NCI-H1092 treated with DMSO at 0.1 percent for 48 hours (cell line): ENCODE results near the gene ITPR1.
"Not testable (repeated sequence)": the region's sequence is repeated elsewhere in the genome, so short reads cannot be mapped to it uniquely, and the experiment has no call there.

Experiments used
- DNase-seq: peaks from one replicate; lab custom pipeline; 2025; lab: John Stamatoyannopoulos, UW

Gene ITPR1

DNA sequence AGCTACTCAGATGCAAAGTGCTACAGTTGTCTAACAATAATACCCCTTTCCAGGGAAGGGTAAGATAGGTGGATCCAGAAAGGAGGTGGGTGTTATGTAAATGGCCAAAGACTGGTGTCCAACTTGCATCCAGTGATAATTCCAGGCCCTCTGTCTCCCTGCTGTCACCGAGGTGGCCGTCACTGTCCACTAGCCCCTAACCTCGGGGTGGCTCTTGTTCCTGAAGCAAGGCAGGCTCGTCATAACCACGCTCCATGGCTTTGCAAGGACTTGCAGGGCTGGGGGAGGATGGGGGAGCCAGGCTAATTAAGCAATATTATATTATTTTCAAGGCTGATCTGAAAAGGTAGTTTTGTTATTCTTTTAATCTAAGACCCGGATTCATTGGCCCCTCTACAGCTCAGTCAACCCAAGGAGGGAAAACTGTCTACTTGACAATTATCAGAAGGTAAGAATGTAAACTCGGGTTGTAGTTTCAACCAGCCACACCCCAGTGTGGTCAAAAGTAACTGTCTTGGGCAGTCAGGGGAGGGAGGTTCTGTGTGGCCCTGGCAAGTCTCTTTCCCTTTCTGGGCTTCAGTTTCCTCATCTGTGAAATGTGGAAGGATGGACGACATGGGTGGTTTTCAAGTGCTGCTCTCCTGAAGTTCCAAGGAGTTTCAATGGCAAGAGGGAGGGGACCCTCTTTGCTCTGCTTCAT lies 266.0 kb downstream of the ITPR1 start:
- no peak for DNase-seq

DNA sequence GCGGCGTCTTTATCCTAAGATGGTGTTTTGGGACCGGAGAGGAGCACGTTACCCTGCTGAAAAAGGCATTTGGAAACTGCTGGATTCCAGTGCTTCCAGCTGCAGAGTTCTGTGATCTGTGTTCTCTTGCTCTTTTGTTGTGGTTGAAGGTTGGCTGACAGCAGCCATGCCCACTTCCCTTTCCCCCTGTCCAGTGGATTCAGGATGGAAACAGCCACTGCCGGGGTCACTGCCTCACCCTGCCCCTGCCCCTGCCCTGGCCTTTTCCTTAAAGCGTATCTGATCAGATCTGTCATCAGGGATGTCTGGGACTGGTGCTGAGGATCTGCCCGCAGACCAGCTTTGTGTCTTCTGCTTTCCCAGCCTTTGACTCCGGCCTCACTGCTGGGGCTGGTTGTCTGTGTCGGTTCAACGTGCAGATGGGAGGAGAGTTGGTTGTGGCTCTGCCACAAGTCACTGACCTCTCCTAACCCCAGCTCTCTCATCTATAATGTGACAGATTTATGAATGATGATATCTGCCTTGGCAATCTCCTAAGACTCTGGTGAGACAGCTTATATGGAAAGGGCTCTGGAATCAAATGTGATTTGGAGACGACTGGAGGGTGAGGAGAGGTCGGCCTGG lies 266.7 kb downstream of the ITPR1 start:
- no peak for DNase-seq

DNA sequence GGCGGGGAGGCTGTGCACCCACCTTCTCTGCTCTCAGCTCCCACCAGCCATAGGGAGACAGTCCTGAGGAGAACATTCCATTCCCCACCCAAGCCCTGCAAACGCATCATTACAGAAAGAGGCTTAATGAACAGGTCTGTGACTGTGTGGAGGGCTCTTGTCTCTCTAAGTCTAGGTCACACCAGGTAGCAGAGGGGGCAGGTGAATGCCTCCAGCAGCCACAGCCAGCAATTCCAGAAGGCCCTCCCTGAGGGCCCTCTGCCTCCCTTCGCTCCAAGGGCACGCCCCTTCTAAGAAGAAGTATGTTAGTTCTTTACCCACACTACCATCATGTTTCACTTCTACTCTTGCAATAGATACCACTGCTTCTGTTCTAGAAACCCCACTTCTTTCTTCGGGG lies 268.6 kb downstream of the ITPR1 start:
- DNase-seq = no peak

DNA sequence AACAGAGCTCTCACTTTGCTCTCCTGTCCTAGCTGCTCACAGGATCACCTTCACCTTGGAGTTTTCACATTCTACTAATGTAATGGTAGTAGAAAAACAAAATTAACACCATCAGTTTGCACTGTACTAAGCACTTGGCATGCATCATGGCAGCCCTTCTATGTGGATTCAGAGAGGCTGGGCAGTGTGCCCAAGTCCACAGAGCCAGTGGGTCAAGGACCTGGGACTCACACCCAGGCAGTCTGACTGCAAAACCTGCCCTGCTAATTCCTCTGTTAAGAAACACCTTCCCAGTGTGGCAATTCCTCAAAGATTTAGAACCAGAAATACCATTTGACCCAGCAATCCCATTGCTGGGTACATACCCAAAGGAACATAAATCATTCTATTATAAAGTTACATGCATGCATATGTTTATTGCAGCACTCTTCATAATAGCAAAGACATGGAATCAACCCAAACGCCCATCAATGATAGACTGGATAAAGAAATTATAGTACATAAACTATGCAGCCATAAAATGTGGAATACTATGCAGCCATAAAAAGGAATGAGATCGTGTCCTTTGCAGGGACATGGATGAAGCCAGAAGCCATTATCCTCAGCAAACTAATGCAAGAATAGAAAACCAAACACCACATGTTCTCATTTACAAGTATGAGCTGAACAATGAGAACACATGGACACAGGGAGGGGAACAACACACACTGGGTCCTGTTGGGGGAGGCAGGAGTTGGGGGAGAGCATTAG lies 269.5 kb downstream of the ITPR1 start:
- DNase-seq = not testable (repeated sequence)

DNA sequence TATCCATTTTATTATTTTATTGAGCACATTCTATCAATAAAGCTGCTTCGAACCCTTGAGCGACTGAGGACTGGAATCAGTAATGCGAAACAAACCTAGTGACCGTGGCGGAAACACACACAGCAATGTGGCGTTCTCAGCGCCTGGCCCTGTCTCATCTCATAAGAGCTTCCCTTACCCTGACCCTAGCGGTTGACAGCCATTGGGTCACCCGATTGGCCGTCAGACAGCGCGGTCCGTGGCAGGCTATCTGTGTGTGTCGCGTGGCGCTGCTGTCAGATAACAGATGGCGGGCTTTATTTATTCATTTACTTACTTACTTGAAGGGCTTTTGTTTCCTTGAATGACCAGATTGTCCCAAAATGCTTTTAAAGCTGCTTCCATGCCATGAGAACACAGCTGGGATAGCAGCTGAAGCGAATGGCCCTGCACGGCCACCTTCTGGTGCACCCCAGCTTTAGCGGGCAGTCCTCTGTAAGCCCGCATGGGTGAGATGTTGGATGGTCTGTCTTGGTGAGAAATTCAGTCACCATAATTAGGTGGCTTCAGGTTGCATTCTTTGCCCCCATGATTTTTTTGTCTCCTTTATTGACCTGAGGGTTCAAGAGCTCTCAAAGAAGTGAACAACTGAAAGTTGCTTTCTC lies 270.6 kb downstream of the ITPR1 start:
- DNase-seq = no peak

DNA sequence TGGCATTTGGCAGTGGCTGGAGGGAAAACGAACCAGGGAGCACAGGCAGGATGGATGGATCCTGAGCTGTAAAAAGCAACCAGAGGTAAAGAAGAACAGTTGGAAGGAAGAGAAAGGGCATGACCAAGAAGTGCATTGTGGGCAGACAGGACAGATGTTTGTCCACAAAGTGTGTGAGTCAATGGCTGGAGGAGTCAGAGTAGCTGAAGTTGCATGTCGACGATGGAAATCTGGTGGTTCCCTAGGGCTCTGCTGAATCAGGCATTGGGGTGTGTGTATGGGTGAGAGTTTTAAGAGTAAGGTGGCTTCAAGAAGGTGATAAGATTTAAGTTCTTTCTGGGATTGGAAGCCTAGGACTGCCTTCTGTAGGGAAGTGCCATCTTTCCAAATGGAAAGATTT lies 272.1 kb downstream of the ITPR1 start:
- no peak for DNase-seq

DNA sequence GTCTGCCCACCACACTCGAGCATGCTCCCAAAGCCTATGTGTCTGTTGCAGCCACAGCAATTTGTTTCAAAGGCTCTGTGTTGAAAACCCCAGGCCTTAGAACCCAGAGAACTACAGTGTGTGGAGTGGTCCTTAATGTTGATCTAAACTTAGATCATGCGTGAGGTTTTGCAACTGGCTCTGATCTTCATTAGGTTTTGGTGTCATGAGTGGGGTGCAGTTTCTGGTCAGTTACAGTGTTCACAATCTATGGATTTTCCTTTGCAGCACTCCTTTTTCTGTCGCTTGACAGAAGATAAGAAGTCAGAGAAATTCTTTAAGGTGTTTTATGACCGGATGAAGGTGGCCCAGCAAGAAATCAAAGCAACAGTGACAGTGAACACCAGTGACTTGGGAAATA lies 273.1 kb downstream of the ITPR1 start:
- DNase-seq = no peak

DNA sequence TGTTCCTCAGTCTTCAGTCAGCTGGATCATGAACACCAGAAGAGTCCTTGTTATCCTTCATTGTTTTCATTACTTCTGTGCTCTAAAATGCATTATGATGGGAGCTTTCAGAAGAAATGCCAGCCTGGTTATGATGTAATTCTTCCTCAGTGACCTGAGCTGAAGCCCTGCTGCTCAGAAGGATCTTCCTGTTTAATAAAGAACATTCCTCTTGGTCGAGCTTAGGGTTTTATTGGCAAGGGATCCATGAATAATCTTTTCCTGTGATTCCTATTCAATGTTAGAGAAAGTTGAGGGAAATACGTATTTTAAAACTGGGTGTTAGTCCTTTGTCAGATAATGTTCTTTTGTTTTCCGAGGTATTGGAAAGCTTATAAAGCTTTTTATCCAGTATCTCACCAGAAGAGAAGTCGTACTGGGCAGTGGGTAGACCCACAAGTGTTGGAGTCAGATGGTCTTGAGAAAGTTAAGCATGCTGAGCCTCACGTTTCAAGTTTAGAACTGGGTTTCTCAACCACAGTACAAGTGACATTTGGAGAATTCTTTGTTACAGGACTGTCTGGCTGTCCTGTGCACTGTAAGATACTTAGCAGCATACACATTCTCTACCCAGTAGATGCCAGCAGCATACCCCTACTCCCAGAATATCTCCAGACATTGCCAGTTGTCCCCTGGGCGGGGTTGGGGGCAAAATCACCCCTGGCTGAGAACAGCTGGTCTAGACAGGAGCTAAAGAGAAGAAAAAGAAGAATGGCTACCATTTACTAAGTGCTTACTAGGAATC lies 273.8 kb downstream of the ITPR1 start:
- DNase-seq = no peak

DNA sequence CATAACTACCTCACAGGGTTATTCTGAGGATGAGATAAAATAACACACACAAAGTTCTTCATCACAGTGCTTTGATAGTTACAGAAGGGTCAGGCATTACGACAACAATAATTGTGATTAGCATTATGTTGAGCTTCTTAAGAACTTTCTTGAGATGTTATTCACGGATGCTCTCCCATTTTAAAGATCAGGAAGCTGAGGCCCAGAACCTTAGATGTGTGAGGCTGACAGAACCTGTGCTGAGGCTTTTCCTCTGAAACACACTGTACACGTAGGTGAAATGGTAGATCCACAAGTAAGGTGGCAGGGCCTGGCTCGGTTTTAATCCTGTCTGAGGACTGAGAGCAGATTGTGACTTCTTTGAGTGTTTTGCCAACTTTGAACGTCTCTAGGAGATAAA lies 274.9 kb downstream of the ITPR1 start:
- DNase-seq = no peak

DNA sequence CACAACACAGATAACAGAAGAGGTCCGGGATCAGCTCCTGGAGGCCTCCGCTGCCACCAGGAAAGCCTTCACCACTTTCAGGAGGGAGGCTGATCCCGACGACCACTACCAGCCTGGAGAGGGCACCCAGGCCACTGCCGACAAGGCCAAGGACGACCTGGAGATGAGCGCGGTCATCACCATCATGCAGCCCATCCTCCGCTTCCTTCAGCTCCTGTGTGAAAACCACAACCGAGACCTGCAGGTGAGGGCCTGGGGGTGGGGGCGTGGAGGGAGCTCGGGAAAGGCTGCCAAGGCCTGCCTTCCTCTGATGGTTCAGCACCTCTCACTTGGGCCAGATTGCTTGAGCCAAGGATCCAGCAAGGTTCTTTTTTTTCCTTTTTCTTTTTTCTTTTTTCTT lies 275.4 kb downstream of the ITPR1 start:
- no peak for DNase-seq

DNA sequence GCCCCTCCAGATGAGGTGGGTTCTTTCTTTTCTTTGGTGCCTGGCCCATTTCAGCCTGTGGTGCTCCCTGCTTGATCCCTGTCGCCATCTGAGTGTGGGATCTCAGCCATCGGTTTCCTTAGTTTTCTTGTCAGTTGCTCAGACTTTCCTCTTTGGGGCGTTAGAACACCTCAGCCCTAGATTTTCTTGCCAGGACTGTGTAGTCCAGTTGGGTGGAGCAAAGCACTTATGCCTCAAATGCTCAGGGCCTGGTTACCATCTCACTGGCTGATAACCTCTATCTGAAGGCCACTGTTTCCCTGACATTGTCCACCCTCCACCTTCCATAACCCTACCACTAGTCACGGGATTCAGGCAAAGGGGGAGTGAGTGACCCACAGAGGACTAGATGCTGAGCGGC lies 277.4 kb downstream of the ITPR1 start:
- DNase-seq = no peak

DNA sequence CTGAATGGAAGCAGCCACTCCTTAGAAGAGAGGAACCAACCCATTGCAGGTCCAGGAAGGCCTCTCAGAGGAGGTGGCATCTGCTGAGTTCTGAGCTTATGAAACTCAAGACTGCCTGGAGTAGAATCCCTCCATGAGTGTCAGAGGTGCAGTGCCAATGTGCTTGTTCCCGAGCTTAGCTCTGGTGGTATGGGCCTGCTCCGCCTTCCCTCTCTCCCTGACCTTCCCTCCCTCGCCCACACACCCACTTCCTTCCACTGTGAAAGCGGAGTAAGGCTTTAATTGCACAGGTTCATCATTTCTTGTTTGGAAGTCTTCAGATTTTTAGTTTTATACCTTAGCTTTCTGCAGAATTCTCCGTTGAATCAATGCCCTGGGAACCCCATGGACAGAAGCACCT lies 278.1 kb downstream of the ITPR1 start:
- no peak for DNase-seq

DNA sequence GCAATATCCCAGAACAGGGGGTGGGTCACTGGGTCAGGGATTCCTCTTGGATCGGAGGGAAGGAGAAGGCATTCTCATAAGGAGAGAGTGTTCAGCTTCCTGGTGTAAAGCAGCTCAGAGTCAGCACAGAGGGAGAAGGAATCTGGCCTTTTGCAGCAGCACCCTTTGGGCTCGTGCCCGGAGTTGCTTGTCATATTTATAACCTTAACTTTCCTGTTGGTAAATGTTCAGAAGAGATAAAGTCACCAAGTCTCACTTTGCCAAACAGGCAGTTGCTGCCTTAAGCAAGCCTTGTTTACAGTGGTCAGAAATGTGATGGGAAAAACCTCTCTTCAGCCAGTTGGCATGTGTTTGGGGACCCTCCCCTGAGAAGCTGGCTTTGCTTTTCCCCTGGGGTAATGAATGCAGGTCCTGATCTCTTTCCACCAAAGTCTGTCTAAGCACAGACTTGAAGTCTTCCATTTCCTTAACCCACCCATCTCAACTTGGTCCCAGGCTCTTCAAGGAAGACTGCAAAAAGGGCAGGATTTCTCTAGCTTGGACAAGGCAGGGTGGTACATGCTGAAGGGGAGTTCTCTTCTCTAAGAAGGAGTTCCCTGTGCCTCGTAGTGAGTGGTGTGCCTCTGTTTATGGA lies 279.1 kb downstream of the ITPR1 start:
- no peak for DNase-seq

DNA sequence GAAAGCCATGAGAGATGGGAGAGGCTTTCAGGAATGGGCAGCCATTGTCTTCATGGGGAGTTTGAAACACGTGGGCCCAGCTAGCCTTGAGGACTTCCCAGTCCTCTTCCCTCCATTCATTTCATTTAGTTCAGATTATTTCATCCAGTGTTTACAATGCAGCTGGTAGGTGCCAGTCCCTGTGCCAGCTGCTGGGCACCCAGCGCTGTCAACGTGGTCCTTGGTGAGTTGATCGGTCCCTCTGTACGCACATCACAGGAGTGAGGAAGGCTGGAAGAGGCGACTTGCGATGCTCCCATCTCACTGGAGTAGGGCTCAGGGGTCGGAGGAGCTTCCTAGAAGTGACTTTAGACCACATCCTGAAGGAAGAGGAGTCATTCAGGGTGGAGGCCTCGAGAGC lies 279.7 kb downstream of the ITPR1 start:
- DNase-seq = no peak

DNA sequence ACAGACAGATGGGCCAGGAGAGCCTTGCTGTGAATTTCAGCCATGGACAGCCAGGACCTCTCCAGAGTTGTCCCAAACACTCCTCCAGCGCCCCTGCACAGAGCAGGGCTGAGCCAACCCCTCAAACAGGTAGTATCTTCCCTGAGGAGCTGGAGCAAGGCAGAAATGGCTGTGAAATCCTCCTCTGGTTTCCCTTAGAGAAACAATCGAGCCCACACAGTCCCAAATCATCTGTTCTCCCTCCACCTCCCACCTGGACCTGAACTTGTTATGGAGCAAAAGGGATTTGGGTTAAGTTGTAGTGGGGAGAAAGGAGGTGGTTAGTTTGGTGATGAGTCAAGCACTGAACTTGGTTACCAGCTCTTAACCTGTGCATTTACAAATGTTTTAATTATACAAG lies 280.4 kb downstream of the ITPR1 start:
- no peak for DNase-seq

DNA sequence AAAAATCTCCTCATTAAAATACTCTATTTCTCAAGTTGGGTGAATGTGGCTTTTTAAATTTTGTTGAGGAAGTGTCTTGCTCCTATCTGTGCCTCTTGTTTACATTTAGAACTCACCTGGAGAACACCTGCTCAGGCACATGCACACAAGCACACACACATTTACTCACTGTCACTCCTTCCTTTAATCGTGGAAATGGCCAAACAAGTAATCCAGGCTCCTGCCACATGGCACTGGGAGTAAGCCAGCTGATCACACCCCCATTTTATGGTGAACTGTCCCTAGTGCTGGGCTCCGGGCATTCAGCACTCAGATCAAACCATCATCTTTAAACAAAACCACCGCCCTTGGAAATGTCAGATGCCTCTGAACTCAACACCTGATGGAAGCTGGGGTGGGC lies 281.4 kb downstream of the ITPR1 start:
- no peak for DNase-seq

DNA sequence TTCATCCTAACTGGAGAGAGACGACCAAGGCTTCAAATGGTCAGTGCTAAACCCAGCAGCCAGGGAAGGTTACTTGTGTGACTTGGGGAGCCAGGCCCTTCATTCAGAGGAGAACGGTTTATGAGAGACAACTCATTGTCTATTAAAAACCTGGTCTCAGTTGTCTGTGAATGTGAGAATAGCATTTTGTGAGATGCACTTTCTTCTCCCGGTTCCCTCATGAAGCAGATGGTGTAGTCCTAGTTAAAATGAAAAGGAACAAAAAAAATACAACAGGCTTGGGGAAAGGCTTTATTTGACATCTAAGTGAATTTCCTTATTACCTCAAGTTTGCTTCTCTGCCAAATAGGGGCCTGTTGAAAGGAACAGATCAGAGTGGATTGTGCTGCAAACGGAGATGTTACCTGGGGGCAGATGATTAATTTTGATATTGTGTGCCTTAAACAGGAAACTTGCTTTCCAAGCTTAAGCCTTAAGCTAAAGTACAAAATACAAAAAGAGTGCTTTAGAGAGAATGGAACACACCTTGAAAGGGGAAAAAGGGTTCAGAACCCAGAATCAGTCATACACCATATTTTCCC lies 283.3 kb downstream of the ITPR1 start:
- DNase-seq = no peak

DNA sequence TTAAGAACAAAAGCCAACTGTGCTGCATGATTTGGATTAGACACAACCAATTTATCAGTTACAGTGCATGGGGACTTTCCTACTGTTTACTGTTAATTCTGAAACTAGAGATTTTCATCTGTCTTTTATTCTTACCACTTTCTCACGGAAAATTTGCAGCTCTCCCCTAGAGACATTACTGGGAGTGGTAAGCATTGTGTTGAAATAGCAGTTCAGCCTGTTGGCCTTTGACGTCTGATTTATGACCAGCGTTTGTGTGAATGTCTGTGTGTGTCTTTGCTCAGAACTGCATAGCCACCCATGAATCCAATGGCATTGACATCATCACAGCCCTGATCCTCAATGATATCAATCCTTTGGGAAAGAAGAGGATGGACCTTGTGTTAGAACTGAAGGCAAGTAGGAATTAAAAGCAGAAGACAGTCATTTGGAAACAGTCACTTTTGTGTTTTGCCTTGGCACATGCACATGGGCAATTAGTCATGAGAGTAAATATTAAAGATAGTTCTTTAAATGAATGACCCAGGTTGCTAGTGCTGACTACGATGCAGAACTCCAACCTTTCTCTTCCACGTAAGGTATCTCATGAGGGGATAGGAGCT lies 283.9 kb downstream of the ITPR1 start:
- DNase-seq = no peak

DNA sequence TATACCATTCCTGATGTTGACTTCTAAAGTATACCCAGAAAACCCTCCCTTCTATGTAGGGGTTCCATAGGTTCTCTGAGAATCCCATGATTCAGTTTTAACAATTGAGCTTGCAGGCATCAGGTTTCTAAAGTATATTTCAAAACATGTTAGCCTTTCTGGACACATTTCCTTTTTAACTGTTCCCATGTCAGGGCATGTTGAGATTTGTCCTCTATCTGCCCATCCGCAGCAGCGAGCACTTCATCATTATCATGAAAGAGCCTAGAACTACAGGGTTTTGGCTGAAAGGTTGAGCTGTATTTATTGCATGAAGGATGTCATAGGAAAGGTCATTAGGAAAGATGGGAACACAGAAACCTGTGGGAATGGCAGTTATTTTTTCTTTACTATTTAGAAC lies 285.0 kb downstream of the ITPR1 start:
- DNase-seq = no peak

DNA sequence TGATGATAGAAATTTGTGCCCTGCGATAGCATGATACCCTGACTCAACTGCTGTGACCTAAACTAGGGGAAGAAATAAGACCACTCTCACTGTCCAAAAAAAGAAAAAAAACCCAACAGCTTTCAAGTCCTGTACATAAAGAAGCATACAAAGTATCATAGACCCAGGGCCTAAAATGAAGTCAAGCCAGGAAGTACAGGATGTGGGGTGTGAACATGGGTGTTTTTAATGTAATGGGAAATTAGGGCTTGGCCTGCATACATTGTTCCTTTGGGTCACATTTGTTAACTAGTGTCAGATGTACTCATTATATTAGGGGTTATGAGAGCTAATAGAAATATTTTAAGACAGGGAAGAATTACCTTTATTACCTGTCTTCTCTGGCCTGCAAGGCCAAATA lies 285.6 kb downstream of the ITPR1 start:
- DNase-seq = no peak

DNA sequence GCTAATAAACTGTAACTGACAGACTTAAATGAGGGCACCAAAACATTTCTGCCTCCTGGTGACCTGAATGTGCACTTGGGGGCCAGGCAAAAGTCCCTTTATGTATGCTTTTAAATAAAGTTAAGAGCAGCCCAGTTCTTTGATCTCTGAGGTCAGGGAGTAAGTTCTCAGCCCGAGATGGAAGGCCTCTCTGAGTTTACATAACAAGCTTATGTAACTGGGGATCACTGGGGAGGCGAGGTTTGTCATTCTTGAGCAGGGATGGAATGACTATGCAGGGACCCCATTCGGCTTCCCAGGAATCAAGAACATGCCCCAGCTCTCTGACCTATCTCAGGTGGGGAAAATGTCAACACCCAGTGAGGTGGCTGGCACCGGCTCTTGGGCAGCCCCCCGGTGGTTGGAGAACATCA lies 287.4 kb downstream of the ITPR1 start:
- DNase-seq = no peak
